GM23248 (cell line): Measurements from ENCODE around the gene CD4.

Experiments used
- EZH2 ChIP-seq: fragments of 200-600 bp; sonication (generic); IDR thresholded peaks from 2 replicates; pipeline ENCODE4 v1.6.1; 2018; ENCODE audit warnings: antibody characterized with exemption, mild to moderate bottlenecking; ENCODE audit not compliant: insufficient read depth, poor library complexity, severe bottlenecking
- EZH2phosphoT487 ChIP-seq: fragments of 200-600 bp; sonication (generic); IDR thresholded peaks from 2 replicates; pipeline ENCODE4 v1.6.1; 2018; ENCODE audit warnings: antibody characterized with exemption, moderate library complexity, mild to moderate bottlenecking, low read depth; ENCODE audit not compliant: insufficient read depth

DNA sequence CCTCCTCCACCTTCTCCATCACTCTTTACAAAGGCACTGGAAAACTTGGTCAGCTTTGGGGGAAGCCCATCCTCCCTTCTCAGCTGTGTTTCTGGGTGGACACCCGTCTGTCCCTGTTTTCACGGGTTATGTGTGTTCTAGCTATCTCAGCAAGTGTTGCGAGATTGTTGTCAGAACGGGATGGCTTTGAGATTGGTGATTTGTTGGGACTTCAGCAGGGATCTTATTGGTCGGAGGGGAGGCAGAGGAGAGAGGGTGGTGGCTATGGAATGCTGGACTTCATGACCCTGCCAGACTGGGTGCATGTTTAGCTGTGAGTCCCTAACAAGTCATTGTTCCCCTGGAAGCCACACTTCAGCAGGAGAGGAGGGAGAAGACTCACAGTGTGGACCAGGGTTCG lies 64.7 kb downstream of the CD4 start:
- no peak for TF ChIP-seq EZH2phosphoT487
- no peak for TF ChIP-seq EZH2
